ENCODE measurements around the gene TRIM17. TPM values are rescaled to one million over a fixed set of nuclear protein-coding genes. Genes with fewer than 3 reads are reported as not detected.

Gene TRIM17
- total and polyA plus RNA-seq, 9 of the 15 experiments (the other 6 are each of a cell fraction or from before 2014, with no cell fraction given): not detected

- peak overlapping the region in 1 of 2 experiments; percentile 41; a peak in 1 of 4 replicates for H3K9ac ChIP-seq (ENCODE audit: insufficient read depth in 1 of 2, low read depth in 2 of 2, low read length in 2 of 2)
- peaks cover 71% of the 10 kb centered on the region; the same call in 2 of the 3 replicates for H3K36me3 ChIP-seq (ENCODE audit: control insufficient read depth, insufficient read depth, low read length)
- peak; percentile 23 for ATAC-seq
- WGBS (ENCODE audit: insufficient coverage, low coverage, missing lambda C conversion rate): 87% methylated on average over 8 of the region's 9 CpGs
- peaks cover 11 to 44% of the 10 kb centered on the region in 2 experiments; a peak in 4 of 5 replicates for H3K4me1 ChIP-seq (replicated peaks in 1 of 2; ENCODE audit: control insufficient read depth in 2 of 2, insufficient read depth in 2 of 2, low read length in 2 of 2)
- no peak overlapping the region for H3K4me3 ChIP-seq
- H2AFZ ChIP-seq (ENCODE audit: low read depth, low read length): no peak overlapping the region
- no peak overlapping the region for H3K27ac ChIP-seq (ENCODE audit: extremely low read depth, low read depth, low read length)
- no peak overlapping the region for H3K4me2 ChIP-seq (ENCODE audit: insufficient read depth, low read length)
- no peaks in the 10 kb centered on the region for H3K27me3 ChIP-seq (ENCODE audit: control insufficient read depth in 2 of 2, insufficient read depth in 2 of 2, low read length in 2 of 2)
- CTCF ChIA-PET (ENCODE audit: low intra/inter-chr PET ratio): interaction anchor here (0.6 to 1.2 kb wide), 2 partner anchors 13 to 121 kb away, joined by 3 to 4 read pairs; partner anchors contain the start of gene TRIM11
- no peak for DNase-seq (ENCODE audit: extremely low read depth in 1 of 4, low spot score in 3 of 4)
- no peaks in the 10 kb centered on the region for H3K9me1 ChIP-seq (ENCODE audit: control insufficient read depth, insufficient read depth, low read length)
- POLR2A ChIA-PET: interaction anchor here (0.6 to 9.0 kb wide), 10 partner anchors 11 to 546 kb away, joined by 3 to 78 read pairs (median 4); partner anchors contain the start of gene TRIM11
- FAIRE-seq: no peak
- no peak for TF ChIP-seq BCLAF1 (IDR thresholded peaks at IDR 0.05; ENCODE audit: borderline replicate concordance in 1 of 2, control insufficient read depth in 1 of 2, low read depth in 2 of 2, low read length in 1 of 2)
- TF ChIP-seq PCBP2 (IDR thresholded peaks at IDR 0.05; ENCODE audit: low read depth, low read length, poor library complexity, severe bottlenecking): no peak
- peak; percentile 51 for TF ChIP-seq SUPT5H (IDR thresholded peaks at IDR 0.05)
- TF ChIP-seq ZNF217 (CRISPR knock-in tag; IDR thresholded peaks at IDR 0.05): no peak
- TF ChIP-seq ZEB2 (IDR thresholded peaks at IDR 0.05): no peak
- peak; percentile 39; the same call in 1 of the 2 replicates for TF ChIP-seq POLR2A (conservative IDR thresholded peaks at IDR 0.05)
- TF ChIP-seq THAP7 (CRISPR knock-in tag; IDR thresholded peaks at IDR 0.05): no peak
- peak; percentile 70; the same call in 1 of the 2 replicates for TF ChIP-seq MYNN (IDR thresholded peaks at IDR 0.05)
- no peak for TF ChIP-seq MYNN (CRISPR knock-in tag; IDR thresholded peaks at IDR 0.05)
- peak; percentile 28; the same call in 1 of the 2 replicates for TF ChIP-seq POLR2AphosphoS2 (IDR thresholded peaks at IDR 0.05; ENCODE audit: low read length)
- no peak for TF ChIP-seq NR2F6 (CRISPR knock-in tag; IDR thresholded peaks at IDR 0.05)
- TF ChIP-seq PYGO2 (tag; IDR thresholded peaks at IDR 0.05): no peak
- peak; percentile 45; the same call in 1 of the 2 replicates for TF ChIP-seq RBFOX2 (IDR thresholded peaks at IDR 0.05; ENCODE audit: low read depth, low read length)
- no peaks in the 10 kb centered on the region for H3K9me3 ChIP-seq (replicated peaks; ENCODE audit: control insufficient read depth, insufficient read depth, low read depth, low read length)
- 0 out of 3 replicates have a peak, but pooled peaks cover 4% of the 10 kb centered on the region for H3K79me2 ChIP-seq (ENCODE audit: control insufficient read depth, insufficient read depth, low read length)
- in situ Hi-C loops (cut with MboI) (no loop called here), intact Hi-C loops (cut with micrococcal nuclease) (loop anchor here (5.0 kb wide), 1 partner anchor 52 kb away; no protein-coding TSS in a partner anchor)
- BruUV-seq (replicated peaks): TSS peak; percentile 11
- H4K20me1 ChIP-seq (replicated peaks; ENCODE audit: control insufficient read depth, insufficient read depth, low read length): peaks cover 6% of the 10 kb centered on the region
These were observed 22.7 kb downstream of the TRIM17 start for GRCh38 chr1:228393811-228394570.

All from K562 (cell line).